GM21367 (cell line): ENCODE data around the gene SORL1.

Experiments
- ATAC-seq: cut with Tn5 transposase; IDR thresholded peaks from one replicate; pipeline ENCODE4 v1.9.1; 2021; ENCODE audit not compliant: unreplicated experiment

The SORL1 gene

GRCh38 chr11:121427400-121427744, 24.7 kb upstream of the SORL1 start:
- no peak for ATAC-seq

- no peak for ATAC-seq
These were observed 22.6 kb upstream of the SORL1 start for GRCh38 chr11:121429556-121429955.

- no peak for ATAC-seq
These were observed 20.1 kb upstream of the SORL1 start for GRCh38 chr11:121431820-121432526.

GRCh38 chr11:121435132-121435531, 17.0 kb upstream of the SORL1 start:
- ATAC-seq = no peak

GRCh38 chr11:121435551-121436511, 16.3 kb upstream of the SORL1 start:
- ATAC-seq = no peak

GRCh38 chr11:121437018-121437685, 15.0 kb upstream of the SORL1 start:
- no peak for ATAC-seq

- ATAC-seq = no peak
These were observed 14.4 kb upstream of the SORL1 start for GRCh38 chr11:121437686-121438078.

- ATAC-seq = no peak
These were observed 12.8 kb upstream of the SORL1 start for GRCh38 chr11:121439337-121439736.

GRCh38 chr11:121439759-121440158, 12.4 kb upstream of the SORL1 start:
- ATAC-seq = no peak

- ATAC-seq = no peak
These were observed 10.6 kb upstream of the SORL1 start for GRCh38 chr11:121441521-121441920.

GRCh38 chr11:121443688-121444275, 8.3 kb upstream of the SORL1 start:
- ATAC-seq = no peak

- no peak for ATAC-seq
These were observed 7.6 kb upstream of the SORL1 start for GRCh38 chr11:121444526-121444925.

- no peak for ATAC-seq
These were observed 6.9 kb upstream of the SORL1 start for GRCh38 chr11:121445071-121445768.

GRCh38 chr11:121446752-121447156, 5.4 kb upstream of the SORL1 start:
- ATAC-seq = no peak

- no peak for ATAC-seq
These were observed 4.1 kb upstream of the SORL1 start for GRCh38 chr11:121448011-121448410.

GRCh38 chr11:121448431-121448941, 3.6 kb upstream of the SORL1 start:
- no peak for ATAC-seq

GRCh38 chr11:121449123-121449522, 3.0 kb upstream of the SORL1 start:
- no peak for ATAC-seq

- no peak for ATAC-seq
These were observed 2.5 kb upstream of the SORL1 start for GRCh38 chr11:121449626-121450025.

GRCh38 chr11:121450401-121450800, 1.7 kb upstream of the SORL1 start:
- no peak for ATAC-seq

- no peak for ATAC-seq
These were observed 732 bp upstream of the SORL1 start for GRCh38 chr11:121451178-121451985.
